OCI-LY3 (cell line): ENCODE data around the gene GRIK1.

Experiments
- H2AFZ ChIP-seq: fragments of 200-600, 300-600 bp; shearing (Covaris generic); 2 replicates; pipeline ENCODE4 v1.6.0; 2014; ENCODE audit warnings: antibody characterized with exemption, low read depth, low read length
- H3K27ac ChIP-seq: fragments of 200-600, 300-600 bp; sonication (generic); 2 replicates; pipeline ENCODE4 v1.5.1; 2014; ENCODE audit warnings: mild to moderate bottlenecking, low read length, moderate library complexity, mixed read lengths
- H3K27me3 ChIP-seq: fragments of 200-600, 300-600 bp; sonication (generic); 2 replicates; pipeline ENCODE4 v1.6.1; 2014; ENCODE audit warnings: low read depth, low read length, mixed read lengths
- H3K36me3 ChIP-seq: fragments of 200-600, 300-600 bp; sonication (generic); replicated peaks from 2 replicates; pipeline ENCODE3; 2014; ENCODE audit warnings: low read depth, low read length, mixed read lengths
- H3K4me1 ChIP-seq: fragments of 300-600, 200-600 bp; sonication (generic); 2 replicates; pipeline ENCODE4 v1.6.1; 2014; ENCODE audit warnings: low read length, mixed read lengths
- H3K4me2 ChIP-seq: fragments of 200-600, 300-600 bp; sonication (generic); 2 replicates; pipeline ENCODE4 v1.6.1; 2014; ENCODE audit warnings: low read length, mixed read lengths
- H3K4me3 ChIP-seq: fragments of 300-600, 200-600 bp; sonication (generic); 2 replicates; pipeline ENCODE4 v1.5.1; 2014; ENCODE audit warnings: antibody characterized with exemption, mild to moderate bottlenecking, low read length, moderate library complexity
- H3K79me2 ChIP-seq: fragments of 300-600, 200-600 bp; shearing (Covaris generic); 2 replicates; pipeline ENCODE4 v1.6.1; 2014; ENCODE audit warnings: mild to moderate bottlenecking, low read length, mixed read lengths
- H3K9ac ChIP-seq: fragments of 300-600, 200-600 bp; shearing (Covaris generic); 2 replicates; pipeline ENCODE4 v1.6.0; 2014; ENCODE audit warnings: mild to moderate bottlenecking, low read length, moderate library complexity
- H3K9me3 ChIP-seq: fragments of 200-600, 300-600 bp; shearing (Covaris generic); 2 replicates; pipeline ENCODE4 v1.6.1; 2014; ENCODE audit warnings: low read length, mixed read lengths; ENCODE audit not compliant: insufficient read depth
- H4K20me1 ChIP-seq: fragments of 200-600, 300-600 bp; sonication (generic); 2 replicates; pipeline ENCODE4 v1.6.1; 2016; ENCODE audit warnings: low read length, mixed read lengths; ENCODE audit not compliant: insufficient read depth
- EZH2phosphoT487 ChIP-seq: fragments of 200-600 bp; shearing (Covaris generic); IDR thresholded peaks from 2 replicates; pipeline ENCODE4 v1.6.1; 2018; ENCODE audit warnings: antibody characterized with exemption, mixed run types, low read depth
- TF ChIP-seq, protein P1 (sequence below): fragments of 200-600, 300-600 bp; sonication (generic); IDR thresholded peaks from 2 replicates; pipeline ENCODE4 v1.5.1; 2014; ENCODE audit warnings: antibody characterized with exemption, low read length, low read depth

The GRIK1 gene

DNA sequence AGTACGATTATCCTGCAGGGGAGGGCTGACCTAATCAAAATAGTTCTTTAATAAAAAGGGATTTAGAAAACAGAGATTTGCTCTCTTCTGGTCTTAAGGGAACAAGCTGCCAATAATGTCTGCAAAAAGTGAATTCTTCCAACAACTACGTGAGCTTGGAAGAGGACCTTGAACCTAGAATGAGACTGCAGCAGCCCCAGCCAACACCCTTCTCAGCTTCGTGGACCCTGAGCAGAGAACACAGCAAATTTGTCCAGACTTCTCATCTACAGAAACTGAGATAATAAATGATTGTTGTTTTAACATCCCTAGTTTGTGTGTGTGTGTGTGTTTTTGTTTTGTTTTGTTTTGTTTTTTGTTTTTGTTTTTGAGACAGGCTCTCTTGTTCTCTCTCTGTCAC lies 309.4 kb downstream of the GRIK1 start:
- H3K4me2 ChIP-seq: no peak overlapping the region
- H3K4me1 ChIP-seq: peaks cover 22% of the 10 kb centered on the region
- no peak overlapping the region for H3K4me3 ChIP-seq
- no peaks in the 10 kb centered on the region for H3K9me3 ChIP-seq
- TF ChIP-seq, protein P1, sequence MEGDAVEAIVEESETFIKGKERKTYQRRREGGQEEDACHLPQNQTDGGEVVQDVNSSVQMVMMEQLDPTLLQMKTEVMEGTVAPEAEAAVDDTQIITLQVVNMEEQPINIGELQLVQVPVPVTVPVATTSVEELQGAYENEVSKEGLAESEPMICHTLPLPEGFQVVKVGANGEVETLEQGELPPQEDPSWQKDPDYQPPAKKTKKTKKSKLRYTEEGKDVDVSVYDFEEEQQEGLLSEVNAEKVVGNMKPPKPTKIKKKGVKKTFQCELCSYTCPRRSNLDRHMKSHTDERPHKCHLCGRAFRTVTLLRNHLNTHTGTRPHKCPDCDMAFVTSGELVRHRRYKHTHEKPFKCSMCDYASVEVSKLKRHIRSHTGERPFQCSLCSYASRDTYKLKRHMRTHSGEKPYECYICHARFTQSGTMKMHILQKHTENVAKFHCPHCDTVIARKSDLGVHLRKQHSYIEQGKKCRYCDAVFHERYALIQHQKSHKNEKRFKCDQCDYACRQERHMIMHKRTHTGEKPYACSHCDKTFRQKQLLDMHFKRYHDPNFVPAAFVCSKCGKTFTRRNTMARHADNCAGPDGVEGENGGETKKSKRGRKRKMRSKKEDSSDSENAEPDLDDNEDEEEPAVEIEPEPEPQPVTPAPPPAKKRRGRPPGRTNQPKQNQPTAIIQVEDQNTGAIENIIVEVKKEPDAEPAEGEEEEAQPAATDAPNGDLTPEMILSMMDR: no peak
- H3K9ac ChIP-seq: no peak overlapping the region
- no peaks in the 10 kb centered on the region for H4K20me1 ChIP-seq
- H3K79me2 ChIP-seq: no peaks in the 10 kb centered on the region
- no peaks in the 10 kb centered on the region for H3K36me3 ChIP-seq
- no peak overlapping the region for H2AFZ ChIP-seq
- no peak overlapping the region for H3K27ac ChIP-seq
- H3K27me3 ChIP-seq: no peaks in the 10 kb centered on the region

DNA sequence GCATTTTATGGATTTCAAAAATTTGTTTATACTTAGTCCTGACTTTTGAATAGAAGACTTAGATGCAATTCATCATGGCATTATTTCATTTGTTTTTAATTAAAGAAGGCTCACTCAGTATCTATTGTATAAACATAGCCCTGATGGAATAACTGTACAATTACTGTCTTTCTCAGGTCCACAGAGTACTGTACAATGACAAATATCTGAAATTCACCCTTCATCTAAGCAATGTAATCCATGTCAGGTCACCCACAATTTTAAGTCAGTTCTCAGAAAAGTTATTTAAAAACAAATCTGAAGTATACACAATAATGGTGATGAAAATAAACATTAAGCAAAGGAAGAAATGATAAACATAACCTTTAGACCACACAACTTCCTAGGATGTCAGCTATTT lies 311.9 kb downstream of the GRIK1 start:
- Histone ChIP-seq H3K4me1 (peaks cover 28% of the 10 kb centered on the region), H3K27ac (no peak overlapping the region), H3K9me3 (peaks cover 5% of the 10 kb centered on the region; the same call in 1 of the 2 replicates), H3K9ac (no peak overlapping the region), H3K4me3 (no peak overlapping the region), H2AFZ (no peak overlapping the region), H4K20me1 (no peaks in the 10 kb centered on the region), H3K36me3 (no peaks in the 10 kb centered on the region), H3K27me3 (no peaks in the 10 kb centered on the region), H3K4me2 (no peak overlapping the region), H3K79me2 (no peaks in the 10 kb centered on the region)
- no peak for TF ChIP-seq EZH2phosphoT487
- TF ChIP-seq, protein P1: no peak

DNA sequence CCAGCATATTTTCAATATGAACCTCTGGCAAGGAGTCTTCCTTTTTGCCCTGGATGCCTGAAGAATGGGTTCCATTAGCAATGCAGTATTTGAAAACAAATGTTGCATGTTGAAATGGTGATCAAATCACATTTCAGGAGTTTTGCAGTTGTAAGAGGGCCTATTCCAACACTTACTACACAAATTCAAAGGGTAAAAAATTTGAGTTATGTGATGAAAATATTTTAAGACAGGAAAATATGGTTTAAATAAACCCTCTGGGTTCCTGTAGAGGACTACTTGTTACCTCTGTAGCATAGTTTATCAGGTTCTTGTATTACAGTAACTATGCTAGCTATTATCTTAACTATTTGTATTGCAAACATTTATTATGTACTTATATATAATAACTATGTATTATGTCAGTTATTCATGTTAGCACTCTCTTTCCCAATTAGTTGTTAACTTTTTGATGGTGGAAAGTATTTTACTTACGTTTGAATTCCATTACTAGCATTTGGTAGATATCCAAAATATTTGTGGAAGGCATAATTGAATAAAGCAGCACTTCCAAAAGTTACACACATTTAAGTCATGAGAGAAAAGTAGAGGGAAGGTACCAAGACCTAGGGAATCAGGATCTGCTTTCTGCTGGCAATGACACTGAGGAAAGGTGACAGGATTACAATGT lies 312.9 kb downstream of the GRIK1 start:
- Histone ChIP-seq H3K36me3 (no peaks in the 10 kb centered on the region), H3K9ac (no peak overlapping the region), H3K4me3 (no peak overlapping the region), H3K27ac (peak overlapping the region; percentile 58; the same call in 1 of the 2 replicates), H3K79me2 (no peaks in the 10 kb centered on the region), H2AFZ (no peak overlapping the region), H3K27me3 (no peaks in the 10 kb centered on the region), H3K4me2 (peak overlapping the region; percentile 25), H4K20me1 (no peaks in the 10 kb centered on the region), H3K4me1 (peaks cover 28% of the 10 kb centered on the region), H3K9me3 (peaks cover 5% of the 10 kb centered on the region; the same call in 1 of the 2 replicates)
- TF ChIP-seq, protein P1: no peak
- no peak for TF ChIP-seq EZH2phosphoT487

DNA sequence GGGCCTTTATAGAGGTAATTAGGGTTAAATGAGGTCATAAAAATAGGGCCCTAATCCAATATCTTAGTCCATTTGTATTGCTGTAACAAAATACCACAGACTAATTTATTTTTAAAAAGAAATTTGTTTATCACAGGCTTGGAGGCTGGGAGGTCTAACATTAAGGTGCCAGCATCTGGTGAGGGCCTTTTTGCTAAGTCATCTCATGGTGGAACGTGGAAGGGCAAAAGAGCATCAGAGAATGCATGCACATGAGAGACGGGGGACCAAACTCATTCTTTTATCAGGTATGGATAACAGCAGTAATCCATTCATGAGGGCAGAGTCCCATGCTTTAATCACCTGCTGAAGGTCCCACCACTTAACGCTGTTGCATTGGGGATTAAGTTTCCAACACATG lies 313.8 kb downstream of the GRIK1 start:
- TF ChIP-seq EZH2phosphoT487: no peak
- TF ChIP-seq, protein P1: no peak
- Histone ChIP-seq H3K4me2 (peak overlapping the region; percentile 25; the same call in 1 of the 2 replicates), H3K27ac (peak overlapping the region; percentile 58), H3K27me3 (no peaks in the 10 kb centered on the region), H3K9ac (no peak overlapping the region), H4K20me1 (no peaks in the 10 kb centered on the region), H3K36me3 (no peaks in the 10 kb centered on the region), H2AFZ (no peak overlapping the region), H3K4me3 (no peak overlapping the region), H3K9me3 (peaks cover 5% of the 10 kb centered on the region; the same call in 1 of the 2 replicates), H3K79me2 (no peaks in the 10 kb centered on the region), H3K4me1 (peaks cover 28% of the 10 kb centered on the region)
